CD4-positive, alpha-beta T cell (primary cell): Measurements from ENCODE around the gene SELENOF. TPM values are rescaled to one million over a fixed set of nuclear protein-coding genes. Genes with fewer than 3 reads are reported as not detected.
A peak's percentile ranks its signal among the peaks of the same experiment; 100 is the strongest.

Experiments used
- ATAC-seq: fragments of 200-7000 bp; cut with Tn5 transposase; one replicate; pipeline ENCODE4 v1.10.0; 2022; ENCODE audit warnings: mild to moderate bottlenecking; ENCODE audit not compliant: poor library complexity
- CTCF ChIA-PET: fragments of 350-600 bp; sonication (Branson Sonifier 250); formaldehyde crosslinking; loops from one replicate; lab custom pipeline; 2021; ENCODE audit warnings: antibody characterized with exemption, inconsistent platforms; lab: Charles Lee
- POLR2A ChIA-PET: fragments of 350-600 bp; sonication (Branson Sonifier 250); formaldehyde crosslinking; loops from one replicate; lab custom pipeline; 2021; ENCODE audit warnings: antibody characterized with exemption, inconsistent platforms; lab: Charles Lee
- DNase-seq, 14 experiments: peaks; one replicate each; pipeline ENCODE4 v3.0.0-alpha.2; 2013 to 2020; ENCODE audit warnings: mixed read lengths in 2 of 14
- H3K27ac ChIP-seq, 2 donors: one replicate each; pipeline versions ENCODE4 v1.5.1 to v1.7.0; 2013; ENCODE audit warnings: low read length in 2 of 2, low read depth in 1 of 2, mild to moderate bottlenecking in 1 of 2
- H3K27me3 ChIP-seq, 2 experiments: 1 replicate in 1 of 2; 2 replicates in 1 of 2; pipeline versions ENCODE4 v1.6.1 to v1.7.0; 2013; ENCODE audit warnings: low read length in 2 of 2, control low read depth in 1 of 2, mild to moderate bottlenecking in 1 of 2, moderate library complexity in 1 of 2; ENCODE audit not compliant: insufficient read depth in 2 of 2, control insufficient read depth in 1 of 2
- H3K36me3 ChIP-seq: one replicate; pipeline ENCODE4 v1.6.1; 2013; ENCODE audit warnings: low read length, control low read depth; ENCODE audit not compliant: insufficient read depth
- H3K4me1 ChIP-seq: one replicate; pipeline ENCODE4 v1.6.1; 2013; ENCODE audit warnings: low read length, control low read depth; ENCODE audit not compliant: insufficient read depth
- H3K4me3 ChIP-seq: one replicate; pipeline ENCODE4 v1.5.1; 2013; ENCODE audit warnings: mild to moderate bottlenecking, low read length, moderate library complexity
- H3K9me3 ChIP-seq, 2 experiments: 1 replicate in 1 of 2; 2 replicates in 1 of 2; pipeline versions ENCODE4 v1.6.1 to v1.7.0; 2013; ENCODE audit warnings: low read length in 2 of 2, mild to moderate bottlenecking in 2 of 2, control low read depth in 1 of 2, moderate library complexity in 1 of 2; ENCODE audit not compliant: control insufficient read depth in 1 of 2, insufficient read depth in 1 of 2
- H3K27ac Mint-ChIP-seq: one replicate; pipeline ENCODE4 v1.8.0; 2020; ENCODE audit warnings: mixed read lengths
- H3K27me3 Mint-ChIP-seq: one replicate; pipeline ENCODE4 v1.8.0; 2021; ENCODE audit warnings: mixed read lengths
- H3K36me3 Mint-ChIP-seq: one replicate; pipeline ENCODE4 v1.8.0; 2021; ENCODE audit warnings: low read depth, mixed read lengths
- H3K4me1 Mint-ChIP-seq: one replicate; pipeline ENCODE4 v1.8.0; 2021; ENCODE audit warnings: low read depth, mixed read lengths
- H3K4me3 Mint-ChIP-seq: one replicate; pipeline ENCODE4 v1.8.0; 2020; ENCODE audit warnings: mild to moderate bottlenecking, mixed read lengths
- H3K9me3 Mint-ChIP-seq: one replicate; pipeline ENCODE4 v1.8.0; 2020; ENCODE audit warnings: mixed read lengths
- intact Hi-C, 2 experiments: fragments of 100-400 bp; cut with DNase I in 1 of 2; cut with micrococcal nuclease in 1 of 2; formaldehyde crosslinking; loops; one replicate each; pipeline versions ENCODE4 v1.15.1 to v1.9.0; 2023 to 2025; cut with DNase I, micrococcal nuclease
- total RNA-seq, 174 experiments: library from RNA in 2 of 174; stranded (reverse) in 2 of 174; gene quantifications; one replicate each; pipeline ENCODE4 v1.2.3 and lab custom pipeline; 2021 to 2026
- TF ChIP-seq, protein P1 (sequence below): fragments of 200-600 bp; IDR thresholded peaks from one replicate; pipeline ENCODE4 v1.8.0; 2022; ENCODE audit warnings: antibody characterized with exemption, mild to moderate bottlenecking

The SELENOF gene
- total RNA-seq, 2 experiments from 2014 or later: 74.1 to 74.9 TPM

DNA sequence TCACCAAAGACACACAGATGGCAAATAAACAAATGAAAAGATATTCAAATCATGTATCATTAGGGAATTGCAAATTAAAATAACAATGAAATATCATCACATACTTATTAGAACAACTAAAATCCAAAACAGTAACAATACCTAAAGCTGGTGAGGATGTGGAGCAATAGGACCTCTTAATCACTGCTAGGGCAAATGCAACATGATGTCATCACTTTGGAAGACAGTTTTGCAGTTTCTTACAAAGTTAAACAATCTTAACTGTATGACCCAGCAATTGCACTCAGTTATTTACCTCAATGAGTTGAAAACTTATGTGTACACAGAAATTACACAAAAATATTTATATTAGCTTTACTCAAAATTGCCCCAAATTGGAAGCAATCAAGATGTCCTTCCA, 47.3 kb downstream of the SELENOF start:
- POLR2A ChIA-PET: no interaction called here
- Histone ChIP-seq H3K27me3 (no peaks in the 10 kb centered on the region), H3K9me3 (no peaks in the 10 kb centered on the region), H3K27ac (no peak overlapping the region), H3K4me1 (no peaks in the 10 kb centered on the region), H3K36me3 (peaks cover 5% of the 10 kb centered on the region), H3K4me3 (no peak overlapping the region)
- peaks cover 11% of the 10 kb centered on the region for H3K4me1 Mint-ChIP-seq
- no peaks in the 10 kb centered on the region for H3K27me3 Mint-ChIP-seq
- ATAC-seq (no peak), DNase-seq (no peak)
- intact Hi-C loops: no loop called here
- TF ChIP-seq, protein P1, sequence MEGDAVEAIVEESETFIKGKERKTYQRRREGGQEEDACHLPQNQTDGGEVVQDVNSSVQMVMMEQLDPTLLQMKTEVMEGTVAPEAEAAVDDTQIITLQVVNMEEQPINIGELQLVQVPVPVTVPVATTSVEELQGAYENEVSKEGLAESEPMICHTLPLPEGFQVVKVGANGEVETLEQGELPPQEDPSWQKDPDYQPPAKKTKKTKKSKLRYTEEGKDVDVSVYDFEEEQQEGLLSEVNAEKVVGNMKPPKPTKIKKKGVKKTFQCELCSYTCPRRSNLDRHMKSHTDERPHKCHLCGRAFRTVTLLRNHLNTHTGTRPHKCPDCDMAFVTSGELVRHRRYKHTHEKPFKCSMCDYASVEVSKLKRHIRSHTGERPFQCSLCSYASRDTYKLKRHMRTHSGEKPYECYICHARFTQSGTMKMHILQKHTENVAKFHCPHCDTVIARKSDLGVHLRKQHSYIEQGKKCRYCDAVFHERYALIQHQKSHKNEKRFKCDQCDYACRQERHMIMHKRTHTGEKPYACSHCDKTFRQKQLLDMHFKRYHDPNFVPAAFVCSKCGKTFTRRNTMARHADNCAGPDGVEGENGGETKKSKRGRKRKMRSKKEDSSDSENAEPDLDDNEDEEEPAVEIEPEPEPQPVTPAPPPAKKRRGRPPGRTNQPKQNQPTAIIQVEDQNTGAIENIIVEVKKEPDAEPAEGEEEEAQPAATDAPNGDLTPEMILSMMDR: no peak
- H3K9me3 Mint-ChIP-seq: no peaks in the 10 kb centered on the region
- no peak overlapping the region for H3K4me3 Mint-ChIP-seq
- peaks cover 41% of the 10 kb centered on the region for H3K36me3 Mint-ChIP-seq
- CTCF ChIA-PET: no interaction called here
- H3K27ac Mint-ChIP-seq: no peak overlapping the region

DNA sequence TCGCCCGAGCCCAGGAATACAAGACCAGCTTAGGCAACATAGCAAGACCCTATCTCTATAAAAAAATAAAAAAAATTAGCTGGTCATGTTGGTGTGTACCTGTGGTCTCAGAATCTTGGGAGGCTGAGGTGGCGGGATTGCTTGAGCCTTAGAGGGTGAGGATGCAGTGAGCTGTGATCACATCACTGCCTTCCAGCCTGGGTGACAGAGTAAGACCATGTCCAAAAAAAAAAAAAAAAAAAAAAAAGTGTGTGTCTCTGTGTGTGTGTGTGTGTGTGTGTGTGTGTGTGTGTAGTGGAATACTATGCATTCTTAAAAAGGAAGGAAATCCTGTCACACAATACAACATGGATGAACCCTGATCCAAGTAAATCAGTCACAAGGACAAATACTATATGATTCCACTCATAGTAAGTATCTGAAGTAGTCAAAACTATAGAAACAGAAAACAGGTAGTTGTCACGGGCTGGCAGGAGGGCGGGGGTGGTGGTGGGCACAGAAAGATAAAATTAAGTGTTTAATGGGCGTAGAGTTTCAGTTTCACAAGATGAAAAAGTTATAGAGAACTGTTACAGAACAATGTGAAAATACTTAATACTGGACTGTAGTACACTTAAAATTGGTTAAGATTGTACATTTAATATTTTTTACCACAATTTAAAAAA, 47.8 kb downstream of the SELENOF start:
- Mint-ChIP-seq H3K9me3 (no peaks in the 10 kb centered on the region), H3K4me3 (no peak overlapping the region), H3K4me1 (peaks cover 11% of the 10 kb centered on the region), H3K27ac (no peak overlapping the region), H3K27me3 (no peaks in the 10 kb centered on the region), H3K36me3 (peaks cover 44% of the 10 kb centered on the region)
- intact Hi-C loops: no loop called here
- Histone ChIP-seq H3K27me3 (no peaks in the 10 kb centered on the region), H3K36me3 (peaks cover 5% of the 10 kb centered on the region), H3K27ac (no peak overlapping the region), H3K4me1 (no peaks in the 10 kb centered on the region), H3K4me3 (no peak overlapping the region), H3K9me3 (no peaks in the 10 kb centered on the region)
- POLR2A ChIA-PET: no interaction called here
- ATAC-seq (no peak), DNase-seq (peak in 1 of 14 experiments; percentile 4)
- TF ChIP-seq, protein P1: no peak
- CTCF ChIA-PET: no interaction called here

DNA sequence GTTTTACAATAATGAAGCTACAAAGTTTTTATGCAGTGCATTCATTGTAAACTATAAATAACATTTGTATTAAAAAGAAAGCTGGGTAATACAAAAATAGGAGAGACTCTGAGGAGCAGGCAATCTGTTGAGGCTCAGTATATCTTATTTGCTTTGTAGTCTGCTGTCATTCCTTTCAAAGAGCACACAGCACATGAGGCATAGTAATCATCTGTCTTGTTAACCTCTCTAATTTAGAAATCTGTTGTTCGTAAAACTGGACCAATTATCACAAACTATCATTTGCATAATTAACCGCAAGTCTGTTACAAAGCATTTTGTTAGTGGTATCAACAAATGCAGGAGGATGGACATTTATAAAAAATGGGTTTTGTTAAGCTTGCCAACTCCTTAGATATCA, 51.0 kb downstream of the SELENOF start:
- H3K4me3 Mint-ChIP-seq: no peak overlapping the region
- TF ChIP-seq, protein P1: no peak
- intact Hi-C loops: no loop called here
- H3K4me1 Mint-ChIP-seq: no peaks in the 10 kb centered on the region
- ATAC-seq (no peak), DNase-seq (no peak)
- Histone ChIP-seq H3K9me3 (no peaks in the 10 kb centered on the region), H3K36me3 (peaks cover 5% of the 10 kb centered on the region), H3K4me3 (no peak overlapping the region), H3K27me3 (no peaks in the 10 kb centered on the region), H3K27ac (no peak overlapping the region), H3K4me1 (no peaks in the 10 kb centered on the region)
- H3K27me3 Mint-ChIP-seq: no peaks in the 10 kb centered on the region
- no peak overlapping the region for H3K27ac Mint-ChIP-seq
- ChIA-PET CTCF (no interaction called here), POLR2A (no interaction called here)
- peaks cover 44% of the 10 kb centered on the region for H3K36me3 Mint-ChIP-seq
- H3K9me3 Mint-ChIP-seq: no peaks in the 10 kb centered on the region
